GM23338 (cell line): ENCODE measurements around the gene CADPS. TPM values are rescaled to one million over a fixed set of nuclear protein-coding genes. Genes with fewer than 3 reads are reported as not detected.

Source experiments
- ATAC-seq: fragments of 200-7000 bp; cut with Tn5 transposase; 3 replicates; pipeline ENCODE4 v1.9.1; 2020
- DNase-seq: peaks from one replicate; pipeline ENCODE4 v3.0.0-alpha.2; 2015; ENCODE audit warnings: low spot score
- H2AFZ ChIP-seq: fragments of 200-600 bp; sonication (generic); 2 replicates; pipeline ENCODE4 v1.8.0; 2016; ENCODE audit warnings: antibody characterized with exemption, mild to moderate bottlenecking, moderate library complexity
- H3F3A ChIP-seq: fragments of 200-600 bp; sonication (generic); replicated peaks from 2 replicates; pipeline ENCODE4 v1.8.0; 2017; ENCODE audit warnings: antibody characterized with exemption, mixed run types, low read depth
- H3K27ac ChIP-seq: fragments of 200-600 bp; sonication (generic); 2 replicates; pipeline ENCODE4 v1.6.1; 2016; ENCODE audit warnings: low read depth
- H3K27me3 ChIP-seq: fragments of 200-600 bp; sonication (generic); 2 replicates; pipeline ENCODE4 v1.8.0; 2016; ENCODE audit warnings: mild to moderate bottlenecking, mixed run types, moderate library complexity; ENCODE audit not compliant: insufficient read depth
- H3K36me3 ChIP-seq: fragments of 200-600 bp; sonication (generic); 2 replicates; pipeline ENCODE4 v1.8.0; 2016; ENCODE audit warnings: mild to moderate bottlenecking; ENCODE audit not compliant: insufficient read depth
- H3K4me1 ChIP-seq: fragments of 200-600 bp; sonication (generic); 2 replicates; pipeline ENCODE4 v1.8.0; 2016; ENCODE audit warnings: mild to moderate bottlenecking, moderate library complexity; ENCODE audit not compliant: insufficient read depth
- H3K4me2 ChIP-seq: fragments of 200-600 bp; sonication (generic); 2 replicates; pipeline ENCODE4 v1.7.1; 2017; ENCODE audit warnings: mixed run types
- H3K4me3 ChIP-seq: fragments of 200-600 bp; sonication (generic); 2 replicates; pipeline ENCODE4 v1.6.1; 2016; ENCODE audit warnings: mixed run types
- H3K79me2 ChIP-seq: fragments of 200-600 bp; sonication (generic); replicated peaks from 2 replicates; pipeline ENCODE4 v1.8.0; 2017; ENCODE audit warnings: mild to moderate bottlenecking; ENCODE audit not compliant: insufficient read depth
- H3K9me2 ChIP-seq: fragments of 200-600 bp; sonication (generic); 2 replicates; pipeline ENCODE4 v1.8.0; 2017; ENCODE audit not compliant: insufficient read depth
- H4K20me1 ChIP-seq: fragments of 200-600 bp; sonication (generic); replicated peaks from 2 replicates; pipeline ENCODE4 v1.8.0; 2017; ENCODE audit warnings: mild to moderate bottlenecking; ENCODE audit not compliant: insufficient read depth
- H3K27ac Mint-ChIP-seq: 2 replicates; pipeline ENCODE4 v1.8.0; 2020; ENCODE audit warnings: inconsistent platforms, mild to moderate bottlenecking, moderate library complexity, mixed read lengths
- H3K27me3 Mint-ChIP-seq: 3 replicates; pipeline ENCODE4 v1.8.0; 2022; ENCODE audit warnings: low read depth, mild to moderate bottlenecking, moderate library complexity, mixed read lengths, inconsistent platforms; ENCODE audit not compliant: insufficient read depth, poor library complexity
- H3K36me3 Mint-ChIP-seq: 3 replicates; pipeline ENCODE4 v1.8.0; 2021; ENCODE audit warnings: low read depth, mild to moderate bottlenecking, inconsistent platforms, moderate library complexity, mixed read lengths
- H3K4me1 Mint-ChIP-seq: 3 replicates; pipeline ENCODE4 v1.8.0; 2020; ENCODE audit warnings: mild to moderate bottlenecking, inconsistent platforms, mixed read lengths
- H3K4me3 Mint-ChIP-seq: 3 replicates; pipeline ENCODE4 v1.8.0; 2021; ENCODE audit warnings: moderate library complexity, mild to moderate bottlenecking, inconsistent platforms, mixed read lengths
- H3K9me3 Mint-ChIP-seq: 3 replicates; pipeline ENCODE4 v1.8.0; 2020; ENCODE audit warnings: moderate library complexity, mild to moderate bottlenecking, inconsistent platforms, mixed read lengths
- CREB1 ChIP-seq: fragments of 250-450 bp; sonication (Bioruptor Pico); IDR thresholded peaks from 2 replicates; pipeline ENCODE4 v1.5.0; 2020; ENCODE audit warnings: low read depth, mild to moderate bottlenecking, moderate library complexity
- EZH2phosphoT487 ChIP-seq: fragments of 200-600 bp; sonication (generic); IDR thresholded peaks from one replicate; pipeline ENCODE4 v1.8.1; 2018; ENCODE audit warnings: antibody characterized with exemption; ENCODE audit not compliant: unreplicated experiment
- POLR2AphosphoS5 ChIP-seq: IDR thresholded peaks from 2 replicates; pipeline ENCODE4 v1.6.1; 2016; ENCODE audit warnings: antibody characterized with exemption, low read depth
- ZNF331 ChIP-seq: fragments of 250-450 bp; sonication (Bioruptor Pico); IDR thresholded peaks from 2 replicates; pipeline ENCODE4 v1.5.0; 2020; ENCODE audit warnings: low read depth, mild to moderate bottlenecking, moderate library complexity
- polyA plus RNA-seq: library from polyadenylated mRNA; unstranded; fragments of >200 nt; fragmentation: Nextera tagmentation; extraction: Ambion mirVana; gene quantifications from 2 replicates; pipeline ENCODE4 v1.2.1, GENCODE V29; 2016
- total RNA-seq: library from RNA; depleted of rRNA; stranded (reverse); fragments of >200 nt; shearing (Covaris generic); gene quantifications from 2 replicates; pipeline ENCODE4 v1.2.3, GENCODE V29; 2014
- TF ChIP-seq, protein P1 (sequence below): IDR thresholded peaks from 2 replicates; pipeline ENCODE4 v1.6.1; 2016; ENCODE audit warnings: antibody characterized with exemption
- TF ChIP-seq, protein P2 (sequence below): fragments of 250-450 bp; sonication (Bioruptor Pico); IDR thresholded peaks from 2 replicates; pipeline ENCODE4 v1.5.0; 2020; ENCODE audit warnings: mild to moderate bottlenecking, moderate library complexity
- TF ChIP-seq, protein P3 (sequence below), 2 experiments: fragments of 200-600 bp in 1 of 2; sonication (generic) in 1 of 2; conservative IDR thresholded peaks; 2 replicates each; pipeline versions ENCODE4 v1.5.1 to v1.6.1; 2016 to 2017; ENCODE audit warnings: antibody characterized with exemption in 2 of 2, low read depth in 2 of 2, mild to moderate bottlenecking in 2 of 2, moderate library complexity in 1 of 2

The CADPS gene
- total and polyA plus RNA-seq, 2 experiments from 2014 or later = 14.7 to 22.0 TPM

DNA sequence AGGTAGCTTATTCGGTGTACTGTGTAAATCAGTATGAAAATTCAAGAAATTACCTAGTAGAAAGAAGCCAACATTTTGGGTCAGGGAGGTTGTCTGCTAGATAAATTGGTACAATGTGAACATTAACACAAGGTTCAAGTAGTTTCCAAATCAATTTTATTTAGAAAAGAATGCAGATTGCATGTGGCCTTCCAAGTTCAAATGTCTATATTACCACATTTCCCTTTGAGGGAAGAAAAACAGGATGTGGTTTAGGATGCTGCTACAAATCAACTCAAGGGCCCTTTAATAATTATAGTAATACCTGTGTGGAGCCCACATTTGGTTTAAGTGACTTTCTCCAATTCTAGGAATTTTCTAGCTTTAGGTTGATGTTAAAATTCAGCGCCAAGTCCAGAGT lies 57.5 kb downstream of the CADPS start:
- no peaks in the 10 kb centered on the region for H4K20me1 ChIP-seq
- no peaks in the 10 kb centered on the region for H3F3A ChIP-seq
- H3K4me3 ChIP-seq = no peak overlapping the region
- Mint-ChIP-seq H3K4me3 (no peak overlapping the region), H3K9me3 (no peaks in the 10 kb centered on the region), H3K4me1 (peaks cover 28% of the 10 kb centered on the region), H3K36me3 (no peaks in the 10 kb centered on the region), H3K27me3 (peaks cover 7% of the 10 kb centered on the region), H3K27ac (no peak overlapping the region)
- H3K36me3 ChIP-seq = no peaks in the 10 kb centered on the region
- no peak for ATAC-seq
- no peak overlapping the region for H3K4me2 ChIP-seq
- no peak overlapping the region for H3K27ac ChIP-seq
- no peaks in the 10 kb centered on the region; the same call in 1 of the 2 replicates for H3K9me2 ChIP-seq
- no peak for DNase-seq
- H3K4me1 ChIP-seq = peaks cover 13% of the 10 kb centered on the region
- H3K27me3 ChIP-seq = no peaks in the 10 kb centered on the region
- no peak overlapping the region for H2AFZ ChIP-seq
- TF ChIP-seq, protein P1, sequence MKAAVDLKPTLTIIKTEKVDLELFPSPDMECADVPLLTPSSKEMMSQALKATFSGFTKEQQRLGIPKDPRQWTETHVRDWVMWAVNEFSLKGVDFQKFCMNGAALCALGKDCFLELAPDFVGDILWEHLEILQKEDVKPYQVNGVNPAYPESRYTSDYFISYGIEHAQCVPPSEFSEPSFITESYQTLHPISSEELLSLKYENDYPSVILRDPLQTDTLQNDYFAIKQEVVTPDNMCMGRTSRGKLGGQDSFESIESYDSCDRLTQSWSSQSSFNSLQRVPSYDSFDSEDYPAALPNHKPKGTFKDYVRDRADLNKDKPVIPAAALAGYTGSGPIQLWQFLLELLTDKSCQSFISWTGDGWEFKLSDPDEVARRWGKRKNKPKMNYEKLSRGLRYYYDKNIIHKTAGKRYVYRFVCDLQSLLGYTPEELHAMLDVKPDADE = no peak
- no peak for TF ChIP-seq POLR2AphosphoS5
- TF ChIP-seq, protein P2, sequence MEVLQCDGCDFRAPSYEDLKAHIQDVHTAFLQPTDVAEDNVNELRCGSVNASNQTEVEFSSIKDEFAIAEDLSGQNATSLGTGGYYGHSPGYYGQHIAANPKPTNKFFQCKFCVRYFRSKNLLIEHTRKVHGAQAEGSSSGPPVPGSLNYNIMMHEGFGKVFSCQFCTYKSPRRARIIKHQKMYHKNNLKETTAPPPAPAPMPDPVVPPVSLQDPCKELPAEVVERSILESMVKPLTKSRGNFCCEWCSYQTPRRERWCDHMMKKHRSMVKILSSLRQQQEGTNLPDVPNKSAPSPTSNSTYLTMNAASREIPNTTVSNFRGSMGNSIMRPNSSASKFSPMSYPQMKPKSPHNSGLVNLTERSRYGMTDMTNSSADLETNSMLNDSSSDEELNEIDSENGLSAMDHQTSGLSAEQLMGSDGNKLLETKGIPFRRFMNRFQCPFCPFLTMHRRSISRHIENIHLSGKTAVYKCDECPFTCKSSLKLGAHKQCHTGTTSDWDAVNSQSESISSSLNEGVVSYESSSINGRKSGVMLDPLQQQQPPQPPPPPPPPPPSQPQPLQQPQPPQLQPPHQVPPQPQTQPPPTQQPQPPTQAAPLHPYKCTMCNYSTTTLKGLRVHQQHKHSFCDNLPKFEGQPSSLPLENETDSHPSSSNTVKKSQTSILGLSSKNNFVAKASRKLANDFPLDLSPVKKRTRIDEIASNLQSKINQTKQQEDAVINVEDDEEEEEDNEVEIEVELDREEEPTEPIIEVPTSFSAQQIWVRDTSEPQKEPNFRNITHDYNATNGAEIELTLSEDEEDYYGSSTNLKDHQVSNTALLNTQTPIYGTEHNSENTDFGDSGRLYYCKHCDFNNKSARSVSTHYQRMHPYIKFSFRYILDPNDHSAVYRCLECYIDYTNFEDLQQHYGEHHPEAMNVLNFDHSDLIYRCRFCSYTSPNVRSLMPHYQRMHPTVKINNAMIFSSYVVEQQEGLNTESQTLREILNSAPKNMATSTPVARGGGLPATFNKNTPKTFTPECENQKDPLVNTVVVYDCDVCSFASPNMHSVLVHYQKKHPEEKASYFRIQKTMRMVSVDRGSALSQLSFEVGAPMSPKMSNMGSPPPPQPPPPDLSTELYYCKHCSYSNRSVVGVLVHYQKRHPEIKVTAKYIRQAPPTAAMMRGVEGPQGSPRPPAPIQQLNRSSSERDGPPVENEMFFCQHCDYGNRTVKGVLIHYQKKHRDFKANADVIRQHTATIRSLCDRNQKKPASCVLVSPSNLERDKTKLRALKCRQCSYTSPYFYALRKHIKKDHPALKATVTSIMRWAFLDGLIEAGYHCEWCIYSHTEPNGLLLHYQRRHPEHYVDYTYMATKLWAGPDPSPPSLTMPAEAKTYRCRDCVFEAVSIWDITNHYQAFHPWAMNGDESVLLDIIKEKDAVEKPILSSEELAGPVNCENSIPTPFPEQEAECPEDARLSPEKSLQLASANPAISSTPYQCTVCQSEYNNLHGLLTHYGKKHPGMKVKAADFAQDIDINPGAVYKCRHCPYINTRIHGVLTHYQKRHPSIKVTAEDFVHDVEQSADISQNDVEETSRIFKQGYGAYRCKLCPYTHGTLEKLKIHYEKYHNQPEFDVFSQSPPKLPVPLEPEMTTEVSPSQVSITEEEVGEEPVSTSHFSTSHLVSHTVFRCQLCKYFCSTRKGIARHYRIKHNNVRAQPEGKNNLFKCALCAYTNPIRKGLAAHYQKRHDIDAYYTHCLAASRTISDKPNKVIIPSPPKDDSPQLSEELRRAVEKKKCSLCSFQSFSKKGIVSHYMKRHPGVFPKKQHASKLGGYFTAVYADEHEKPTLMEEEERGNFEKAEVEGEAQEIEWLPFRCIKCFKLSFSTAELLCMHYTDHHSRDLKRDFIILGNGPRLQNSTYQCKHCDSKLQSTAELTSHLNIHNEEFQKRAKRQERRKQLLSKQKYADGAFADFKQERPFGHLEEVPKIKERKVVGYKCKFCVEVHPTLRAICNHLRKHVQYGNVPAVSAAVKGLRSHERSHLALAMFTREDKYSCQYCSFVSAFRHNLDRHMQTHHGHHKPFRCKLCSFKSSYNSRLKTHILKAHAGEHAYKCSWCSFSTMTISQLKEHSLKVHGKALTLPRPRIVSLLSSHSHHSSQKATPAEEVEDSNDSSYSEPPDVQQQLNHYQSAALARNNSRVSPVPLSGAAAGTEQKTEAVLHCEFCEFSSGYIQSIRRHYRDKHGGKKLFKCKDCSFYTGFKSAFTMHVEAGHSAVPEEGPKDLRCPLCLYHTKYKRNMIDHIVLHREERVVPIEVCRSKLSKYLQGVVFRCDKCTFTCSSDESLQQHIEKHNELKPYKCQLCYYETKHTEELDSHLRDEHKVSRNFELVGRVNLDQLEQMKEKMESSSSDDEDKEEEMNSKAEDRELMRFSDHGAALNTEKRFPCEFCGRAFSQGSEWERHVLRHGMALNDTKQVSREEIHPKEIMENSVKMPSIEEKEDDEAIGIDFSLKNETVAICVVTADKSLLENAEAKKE (CRISPR knock-in tag) = no peak
- no peak for TF ChIP-seq CREB1 (CRISPR knock-in tag)
- no peak for TF ChIP-seq ZNF331 (CRISPR knock-in tag)
- H3K79me2 ChIP-seq = no peaks in the 10 kb centered on the region

DNA sequence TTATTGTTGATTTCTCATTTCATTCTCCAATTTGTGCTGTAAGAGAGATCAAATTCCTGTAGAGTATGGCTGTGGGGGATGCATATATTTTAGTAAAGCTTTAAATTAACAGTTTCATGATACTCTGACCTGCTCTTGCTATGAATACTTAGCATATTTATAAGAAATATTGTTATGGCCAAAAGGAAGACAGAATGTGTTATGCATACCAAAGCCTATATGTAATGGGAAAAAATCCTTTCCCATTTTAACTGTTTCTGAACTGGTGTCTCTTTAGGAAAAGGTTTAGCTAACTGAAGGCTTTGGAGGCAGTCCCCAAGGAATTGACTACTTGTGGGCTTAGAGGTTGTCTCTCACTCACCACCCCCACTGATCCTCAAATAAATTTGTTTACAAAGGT lies 59.2 kb downstream of the CADPS start:
- no peaks in the 10 kb centered on the region for H3K27me3 ChIP-seq
- H2AFZ ChIP-seq = no peak overlapping the region
- no peaks in the 10 kb centered on the region for H3K36me3 Mint-ChIP-seq
- H3K27ac Mint-ChIP-seq = no peak overlapping the region; the same call in 1 of the 2 replicates
- peaks cover 7% of the 10 kb centered on the region for H3K27me3 Mint-ChIP-seq
- H3K4me3 ChIP-seq = no peak overlapping the region
- no peak for DNase-seq
- no peak for ATAC-seq
- H3K4me1 Mint-ChIP-seq = peaks cover 34% of the 10 kb centered on the region
- no peaks in the 10 kb centered on the region for H4K20me1 ChIP-seq
- H3K4me2 ChIP-seq = no peak overlapping the region
- H3K4me1 ChIP-seq = peaks cover 13% of the 10 kb centered on the region
- H3K27ac ChIP-seq = no peak overlapping the region
- no peak overlapping the region for H3K4me3 Mint-ChIP-seq
- no peaks in the 10 kb centered on the region for H3F3A ChIP-seq
- H3K36me3 ChIP-seq = no peaks in the 10 kb centered on the region
- no peaks in the 10 kb centered on the region for H3K9me2 ChIP-seq
- no peaks in the 10 kb centered on the region for H3K9me3 Mint-ChIP-seq
- no peaks in the 10 kb centered on the region for H3K79me2 ChIP-seq
- no peak for TF ChIP-seq EZH2phosphoT487
- TF ChIP-seq, protein P3, sequence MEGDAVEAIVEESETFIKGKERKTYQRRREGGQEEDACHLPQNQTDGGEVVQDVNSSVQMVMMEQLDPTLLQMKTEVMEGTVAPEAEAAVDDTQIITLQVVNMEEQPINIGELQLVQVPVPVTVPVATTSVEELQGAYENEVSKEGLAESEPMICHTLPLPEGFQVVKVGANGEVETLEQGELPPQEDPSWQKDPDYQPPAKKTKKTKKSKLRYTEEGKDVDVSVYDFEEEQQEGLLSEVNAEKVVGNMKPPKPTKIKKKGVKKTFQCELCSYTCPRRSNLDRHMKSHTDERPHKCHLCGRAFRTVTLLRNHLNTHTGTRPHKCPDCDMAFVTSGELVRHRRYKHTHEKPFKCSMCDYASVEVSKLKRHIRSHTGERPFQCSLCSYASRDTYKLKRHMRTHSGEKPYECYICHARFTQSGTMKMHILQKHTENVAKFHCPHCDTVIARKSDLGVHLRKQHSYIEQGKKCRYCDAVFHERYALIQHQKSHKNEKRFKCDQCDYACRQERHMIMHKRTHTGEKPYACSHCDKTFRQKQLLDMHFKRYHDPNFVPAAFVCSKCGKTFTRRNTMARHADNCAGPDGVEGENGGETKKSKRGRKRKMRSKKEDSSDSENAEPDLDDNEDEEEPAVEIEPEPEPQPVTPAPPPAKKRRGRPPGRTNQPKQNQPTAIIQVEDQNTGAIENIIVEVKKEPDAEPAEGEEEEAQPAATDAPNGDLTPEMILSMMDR (conservative IDR thresholded peaks at IDR 0.05; ENCODE audit: low read depth in 2 of 2) = no peak
